ENCODE results near the gene UCP2.

UCP2 gene

DNA sequence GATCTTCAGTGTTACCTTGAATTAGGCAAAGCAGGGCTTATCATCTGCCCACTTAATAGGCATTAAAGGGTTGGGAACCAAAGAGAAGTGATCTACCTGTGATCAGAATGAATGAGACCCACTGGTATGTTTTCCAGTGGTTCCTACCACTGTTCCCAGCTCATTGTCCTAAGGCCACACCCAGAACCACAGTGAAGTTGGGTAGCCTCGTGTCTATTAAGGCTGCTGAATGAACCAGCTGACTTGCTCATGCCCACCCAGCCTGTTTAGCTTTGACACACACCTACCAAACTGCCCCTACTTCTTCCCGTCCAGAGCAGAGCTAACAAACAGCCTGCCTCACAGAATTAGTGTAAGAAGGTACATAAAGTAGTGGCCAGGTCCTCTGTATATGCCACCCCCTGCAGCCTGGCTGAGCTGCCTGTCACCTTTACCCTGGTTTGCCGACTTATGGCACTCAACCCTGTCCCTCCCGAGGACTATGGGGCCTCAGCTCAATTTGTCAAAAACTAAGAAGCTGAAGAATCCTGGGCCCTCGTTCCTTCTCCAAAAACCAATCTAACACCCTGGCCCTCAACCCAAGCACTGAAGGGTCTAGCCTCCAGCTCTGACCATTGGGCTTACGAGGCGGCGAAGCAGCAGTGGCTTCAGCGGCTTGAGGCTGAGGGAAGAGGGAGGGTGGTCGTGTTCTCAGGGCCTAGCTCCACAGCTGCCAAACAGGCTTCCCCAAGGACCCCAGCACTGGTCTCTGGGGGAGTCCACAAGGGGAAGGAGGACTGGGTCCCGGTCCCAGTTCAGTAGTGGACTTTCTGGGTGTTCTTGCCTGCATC is 9.8 kb downstream of the UCP2 start:
- DNase-seq (ENCODE audit: low read depth in 4 of 4, low spot score in 1 of 4), result no peak

DNA sequence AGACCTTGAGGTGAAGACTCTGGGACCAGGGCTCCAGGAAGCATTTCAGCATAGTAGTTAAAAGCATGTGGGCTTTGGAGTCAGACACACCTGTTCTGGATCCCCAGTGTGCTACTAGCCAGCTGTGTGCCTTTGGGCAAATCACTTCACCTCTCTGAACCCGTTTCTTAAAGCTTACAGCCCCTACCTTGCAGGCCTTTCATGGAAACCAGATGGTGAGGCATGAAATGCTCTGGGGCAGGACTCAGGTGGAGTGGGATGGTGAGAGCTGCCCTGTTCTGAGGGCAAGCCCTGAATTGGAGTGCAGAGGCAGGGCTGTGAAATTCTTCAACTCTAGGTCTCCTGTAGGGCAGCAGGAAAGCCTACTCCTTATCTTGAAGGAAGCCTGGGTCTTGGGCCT is 10.5 kb downstream of the UCP2 start:
- DNase-seq (ENCODE audit: low read depth in 4 of 4, low spot score in 1 of 4), result no peak

DNA sequence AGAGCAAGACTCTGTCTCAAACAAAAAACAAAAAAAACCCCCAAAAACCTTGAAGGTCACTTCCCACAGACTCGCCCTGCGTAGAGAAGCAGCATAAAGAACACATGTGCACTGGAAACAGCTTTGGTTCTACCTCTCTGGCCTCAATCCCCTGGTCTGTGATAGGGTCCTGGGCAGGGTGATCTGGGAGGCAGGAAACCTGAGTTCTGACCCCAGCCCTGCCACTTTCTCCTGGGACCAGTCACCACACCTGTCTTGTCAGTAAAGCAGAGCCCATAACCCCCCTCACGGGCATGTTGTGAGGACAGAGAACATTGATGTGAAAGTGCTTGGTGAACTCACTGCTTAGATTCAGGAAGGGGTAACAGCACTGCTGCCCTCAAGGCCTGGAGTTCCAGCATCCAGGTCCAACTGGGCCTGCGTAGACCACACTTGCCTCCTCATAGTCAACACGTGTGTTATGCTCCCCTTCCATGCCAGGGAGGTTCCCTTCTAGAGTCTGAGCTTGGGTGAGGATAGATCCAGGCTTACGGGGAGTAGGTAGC is 11.4 kb downstream of the UCP2 start:
- DNase-seq (ENCODE audit: low read depth in 4 of 4, low spot score in 1 of 4), result no peak

GRCh38 chr11:73969991-73970800 is 12.4 kb downstream of the UCP2 start:
- no peak for DNase-seq (ENCODE audit: low read depth in 4 of 4, low spot score in 1 of 4)

GRCh38 chr11:73969091-73969490 is 13.6 kb downstream of the UCP2 start:
- no peak for DNase-seq (ENCODE audit: low read depth in 4 of 4, low spot score in 1 of 4)

DNA sequence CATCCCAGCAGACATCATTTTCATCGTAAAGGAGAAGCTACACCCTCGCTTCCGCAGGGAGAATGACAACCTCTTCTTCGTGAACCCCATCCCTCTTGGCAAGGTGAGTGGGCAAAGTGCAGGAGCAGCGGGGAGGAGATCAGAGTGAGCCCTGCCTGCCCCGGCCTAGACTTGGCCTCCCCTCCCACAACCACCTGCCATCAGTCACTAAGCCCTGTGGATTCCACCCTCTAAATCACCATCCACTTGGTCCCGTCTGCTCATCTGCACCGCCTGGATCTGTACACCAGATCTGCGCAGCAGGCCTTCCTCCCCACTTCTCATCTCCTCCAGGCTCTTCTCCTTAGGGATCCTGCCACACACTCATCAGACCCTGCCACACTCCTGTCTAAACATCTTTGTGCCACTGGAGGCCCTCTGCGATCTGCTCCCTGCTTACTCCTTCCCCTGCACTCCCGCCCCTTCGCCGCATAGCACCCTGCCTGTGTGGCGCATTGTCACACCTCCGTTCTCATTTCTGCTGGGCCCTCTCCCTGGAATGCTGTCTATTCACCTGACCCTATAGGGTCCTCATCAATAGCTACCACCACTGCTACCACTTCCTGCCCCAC is 14.2 kb downstream of the UCP2 start:
- no peak for DNase-seq (ENCODE audit: low read depth in 4 of 4, low spot score in 1 of 4)

DNA sequence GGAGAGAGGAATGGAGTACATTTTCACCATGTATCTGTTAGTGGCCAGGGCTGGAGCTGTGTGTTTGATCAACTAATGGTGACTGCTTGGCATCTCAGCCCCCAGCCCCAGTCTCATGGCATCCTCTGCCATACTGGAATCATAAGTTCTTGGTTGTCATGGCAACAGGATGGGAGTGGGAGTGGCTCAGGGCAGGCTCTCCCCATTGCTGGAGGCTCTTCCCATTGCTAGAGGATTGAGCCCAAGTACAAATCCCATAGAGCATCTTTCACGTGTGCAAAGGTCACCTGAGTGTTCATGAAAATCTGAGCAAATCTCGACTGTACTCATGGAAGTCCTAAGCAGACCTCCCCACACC is 16.9 kb downstream of the UCP2 start:
- DNase-seq (ENCODE audit: low read depth in 4 of 4, low spot score in 1 of 4), result no peak

DNA sequence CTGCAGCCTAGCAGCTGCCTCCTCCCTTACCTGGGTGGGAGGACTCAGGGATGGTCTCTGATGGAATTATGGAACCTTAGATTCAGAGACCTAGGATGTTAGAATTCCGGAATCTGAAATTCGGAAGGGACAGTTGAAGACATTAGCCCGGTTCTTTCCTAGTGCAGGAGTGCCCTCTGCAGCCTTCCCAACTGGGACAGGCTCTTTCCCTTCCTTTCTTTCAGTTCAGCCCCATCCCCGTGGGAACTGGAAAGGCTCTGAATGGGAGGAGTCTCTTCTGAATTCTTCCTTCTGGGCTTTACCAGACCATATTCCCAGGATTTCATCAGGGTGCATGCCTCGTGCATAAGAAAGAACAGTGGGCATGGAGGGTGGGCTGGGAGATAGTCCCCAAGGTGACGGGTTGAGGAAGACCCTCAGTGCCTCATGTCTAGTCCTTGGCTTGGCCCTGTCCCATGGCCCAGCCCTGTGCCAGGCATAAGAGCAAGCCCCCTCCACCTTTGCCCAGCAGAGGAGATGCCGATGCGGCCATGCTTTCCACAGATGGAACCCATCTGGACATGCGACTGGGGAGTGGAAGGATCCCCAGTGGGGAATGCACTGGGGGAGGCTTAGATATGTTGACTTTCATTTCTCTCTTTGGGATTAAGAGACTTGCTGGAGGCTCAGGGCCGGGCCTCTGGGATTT is 17.4 kb downstream of the UCP2 start:
- DNase-seq (ENCODE audit: low read depth in 4 of 4, low spot score in 1 of 4), result no peak

DNA sequence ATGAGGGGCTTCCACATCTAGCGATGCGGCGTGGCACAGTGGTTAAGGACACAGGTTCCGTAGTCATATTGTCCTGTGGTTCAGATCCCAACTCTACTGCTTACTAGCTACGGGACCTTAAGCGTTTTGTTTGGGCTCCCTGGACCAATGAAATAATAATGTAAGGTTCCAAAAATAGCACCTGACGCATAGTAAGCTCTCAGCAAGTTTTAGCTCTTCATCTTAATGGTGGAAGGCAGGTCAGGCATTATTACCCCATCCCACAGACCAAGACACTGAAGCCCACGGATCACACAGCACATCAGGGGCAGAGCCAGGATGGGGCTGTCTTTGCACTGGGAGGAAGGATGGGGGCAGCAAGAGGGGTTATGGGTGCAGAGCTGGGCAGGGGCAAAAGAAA is 18.8 kb downstream of the UCP2 start:
- no peak for DNase-seq (ENCODE audit: low read depth in 4 of 4, low spot score in 1 of 4)

DNA sequence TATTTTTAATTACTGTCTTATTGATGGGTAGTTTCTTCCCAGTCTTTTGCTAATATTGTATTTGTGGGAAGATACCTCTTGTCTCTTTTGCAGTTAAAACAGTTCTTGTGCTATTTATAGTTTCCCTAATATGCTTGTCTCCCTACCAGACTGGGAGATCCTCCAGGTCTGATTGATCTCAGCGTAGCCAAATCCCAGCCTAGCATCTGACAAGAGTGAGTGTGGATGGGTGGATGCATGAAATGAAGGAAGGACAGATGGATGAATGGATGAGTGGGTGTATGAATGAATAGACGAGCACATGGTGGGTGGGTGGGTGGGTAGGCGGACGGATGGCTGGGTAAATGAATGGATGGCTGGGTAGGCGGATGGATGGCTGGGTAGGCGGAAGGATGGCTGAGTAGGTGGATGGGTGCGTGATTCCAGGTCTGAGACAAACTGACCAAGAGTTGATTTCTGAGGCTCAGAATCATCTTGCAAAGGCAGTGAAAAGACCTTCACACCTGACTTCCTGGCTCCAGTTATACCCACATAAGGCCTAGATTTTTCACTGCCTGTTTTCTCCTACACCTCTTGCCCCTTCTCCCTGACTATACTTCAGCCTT is 20.4 kb downstream of the UCP2 start:
- no peak for DNase-seq (ENCODE audit: low read depth in 4 of 4, low spot score in 1 of 4)

DNA sequence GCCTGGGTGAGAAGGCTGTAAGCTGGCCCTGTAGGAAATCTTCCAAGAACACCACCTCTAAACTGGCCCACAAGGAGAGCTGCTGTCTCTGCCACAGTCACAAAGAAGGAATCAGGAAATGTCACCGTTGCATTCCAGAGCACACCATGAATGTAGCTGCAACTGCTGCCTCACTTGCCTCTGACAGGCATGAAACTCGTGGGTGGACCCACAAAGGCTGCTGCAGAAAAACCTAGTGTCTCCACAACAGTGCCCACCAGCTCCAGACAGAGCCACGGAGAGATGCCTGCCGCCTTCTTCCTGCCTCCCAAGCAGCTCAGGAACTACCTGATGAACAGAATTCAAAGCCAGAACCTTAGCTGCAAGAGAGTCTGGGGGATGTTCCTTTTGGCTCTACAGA is 21.3 kb downstream of the UCP2 start:
- no peak for DNase-seq (ENCODE audit: low read depth in 4 of 4, low spot score in 1 of 4)

DNA sequence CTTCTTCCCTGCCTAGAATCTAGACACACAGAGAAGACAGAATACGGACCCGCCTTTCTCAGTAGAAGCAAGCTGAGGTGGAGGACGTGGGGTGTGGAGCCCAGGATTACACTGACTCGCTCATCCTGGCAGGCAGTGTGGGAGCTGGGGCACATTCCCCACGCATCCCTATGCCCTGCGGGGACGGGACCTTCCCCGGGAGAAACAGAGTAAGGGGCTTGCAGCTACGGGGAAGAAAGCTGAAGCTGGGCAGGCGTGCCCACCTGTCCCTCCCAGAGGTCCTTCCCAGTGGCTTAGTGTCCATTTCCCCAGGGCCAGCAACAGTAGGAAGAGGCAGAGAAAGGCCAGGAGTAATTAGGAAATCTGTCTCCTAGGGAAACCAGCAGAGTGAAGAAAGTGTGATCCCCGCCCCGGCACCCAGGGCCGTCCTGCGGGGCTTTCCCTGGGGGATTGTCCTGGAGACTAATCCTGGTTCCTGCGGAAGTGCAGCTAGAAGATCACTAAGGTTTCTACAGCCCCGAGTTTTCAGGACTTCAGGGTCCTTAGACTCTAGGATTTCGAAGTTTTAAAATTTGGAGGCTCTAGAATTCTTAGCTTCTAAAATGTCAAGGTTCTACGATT is 24.0 kb downstream of the UCP2 start:
- DNase-seq (ENCODE audit: low read depth in 4 of 4, low spot score in 1 of 4), result no peak

DNA sequence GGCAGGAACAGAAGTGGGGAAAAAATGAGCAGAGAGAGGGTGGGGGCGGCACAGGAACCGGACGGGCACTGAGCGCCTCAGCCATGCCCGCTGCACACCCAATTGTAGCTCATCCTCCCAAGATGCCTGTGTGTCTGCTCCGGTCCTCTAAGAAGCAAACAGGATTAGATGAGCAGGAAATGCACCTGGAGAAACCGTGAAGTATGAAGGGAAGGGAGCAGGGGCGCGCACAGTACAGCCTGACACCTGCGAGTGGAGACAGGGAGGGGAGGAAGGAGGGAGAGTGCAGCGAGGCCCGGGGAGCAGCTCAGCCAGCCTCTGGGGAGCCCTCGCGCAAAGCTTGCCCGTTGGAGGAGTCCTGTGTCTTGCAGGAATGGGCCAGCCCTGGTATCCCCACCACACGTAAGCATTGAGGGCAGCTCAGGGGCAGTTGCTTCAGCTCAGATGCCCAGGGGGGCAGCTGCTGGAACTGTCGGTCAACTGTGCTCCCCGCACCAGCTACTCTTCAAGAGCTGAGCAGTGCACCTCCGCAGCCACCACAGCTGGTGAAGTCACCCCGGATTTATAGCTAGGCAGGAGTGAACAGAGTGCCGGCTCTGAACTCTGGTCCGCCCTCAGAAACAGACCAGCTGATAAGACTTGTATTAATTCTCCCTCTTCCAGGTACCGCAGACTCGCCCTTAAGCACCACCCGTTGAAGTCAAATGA is 24.8 kb downstream of the UCP2 start:
- no peak for DNase-seq (ENCODE audit: low read depth in 4 of 4, low spot score in 1 of 4)

DNA sequence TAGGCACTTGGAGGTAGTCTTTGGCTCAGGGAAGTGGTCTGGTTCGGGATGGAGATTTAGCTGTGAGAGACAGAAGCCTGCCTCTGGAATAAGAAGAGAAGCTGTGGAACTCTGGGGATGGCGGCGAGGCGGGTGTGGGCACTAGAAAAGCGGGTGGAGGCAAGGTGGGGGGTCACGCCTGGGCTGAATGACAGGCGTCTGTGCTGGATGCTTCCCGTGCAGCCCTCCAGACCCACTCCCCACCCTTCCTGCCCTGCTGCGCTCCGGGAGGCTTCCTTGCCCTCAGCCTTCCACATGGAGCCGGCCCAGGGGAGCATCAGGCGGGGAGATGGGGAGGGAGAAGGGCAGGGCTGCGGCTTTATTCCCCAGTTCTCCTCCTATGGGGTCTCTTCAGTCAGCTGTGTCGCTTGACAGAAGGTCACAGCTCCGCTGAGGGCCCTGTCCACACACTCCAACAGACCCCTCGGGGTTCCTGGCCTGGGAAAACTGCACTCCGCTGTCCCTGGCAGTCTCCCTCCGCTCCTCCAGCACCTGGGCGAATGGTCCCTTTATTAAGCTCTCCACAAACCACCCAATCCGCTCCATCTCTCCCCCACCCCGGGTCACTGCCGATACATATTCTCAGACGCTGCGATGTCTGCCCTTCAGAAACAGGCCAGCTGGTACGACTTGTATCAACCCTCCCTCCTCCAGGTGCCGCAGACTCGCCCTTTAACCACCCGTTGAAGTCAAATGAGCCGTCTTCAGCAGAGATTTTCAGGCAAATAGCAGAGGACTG is 25.6 kb downstream of the UCP2 start:
- no peak for DNase-seq (ENCODE audit: low read depth in 4 of 4, low spot score in 1 of 4)

- DNase-seq (ENCODE audit: low read depth in 4 of 4, low spot score in 1 of 4), result no peak
Observed at GRCh38 chr11:73951797-73952196, 30.8 kb downstream of the UCP2 start.

DNA sequence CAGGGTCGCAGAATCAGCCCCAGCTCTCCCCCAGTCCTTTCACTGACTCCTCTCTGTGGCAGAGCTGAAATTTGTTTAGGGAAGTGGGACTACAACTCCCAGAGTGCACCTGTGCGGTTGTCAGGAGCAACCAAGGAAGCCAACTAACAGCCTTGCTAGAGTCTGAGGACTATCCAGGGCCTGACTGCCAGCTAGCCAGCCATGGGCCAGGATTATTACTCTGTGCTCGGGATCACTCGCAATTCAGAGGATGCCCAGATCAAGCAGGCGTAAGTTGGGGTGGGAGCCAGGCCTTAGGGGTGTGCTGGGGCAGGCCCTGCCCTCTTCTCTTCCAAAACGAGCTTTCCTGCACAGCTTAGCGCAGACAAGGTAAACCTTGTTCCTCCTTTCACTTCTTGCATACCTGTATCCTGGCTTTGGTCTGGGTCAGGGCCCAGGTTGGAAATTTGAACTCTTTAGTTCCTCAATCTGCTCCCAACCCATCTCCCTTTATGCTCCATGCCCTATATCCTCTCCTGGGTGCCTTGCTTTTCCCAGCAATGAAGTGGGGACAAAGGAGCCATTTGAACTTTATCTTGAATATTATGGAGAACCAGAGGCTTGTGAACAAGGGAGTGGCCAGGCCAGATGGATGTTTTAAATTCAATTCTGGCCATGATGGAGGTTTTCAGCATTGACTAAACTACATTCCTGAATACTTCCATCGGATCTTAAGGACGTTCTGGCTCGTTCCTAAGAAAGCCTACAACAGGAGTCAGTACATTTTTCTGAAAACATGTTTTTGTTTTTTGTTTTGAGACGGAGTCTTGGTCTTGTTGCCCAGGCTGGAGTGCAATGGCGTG is 31.6 kb downstream of the UCP2 start, which contains the start of gene DNAJB13:
Gene DNAJB13, plus strand, starts transcription at position 158 of the 842 bp plus-strand sequence. Its CDS starts 44 bp downstream, at position 202.
- DNase-seq (ENCODE audit: low read depth in 4 of 4, low spot score in 1 of 4), result no peak

DNA sequence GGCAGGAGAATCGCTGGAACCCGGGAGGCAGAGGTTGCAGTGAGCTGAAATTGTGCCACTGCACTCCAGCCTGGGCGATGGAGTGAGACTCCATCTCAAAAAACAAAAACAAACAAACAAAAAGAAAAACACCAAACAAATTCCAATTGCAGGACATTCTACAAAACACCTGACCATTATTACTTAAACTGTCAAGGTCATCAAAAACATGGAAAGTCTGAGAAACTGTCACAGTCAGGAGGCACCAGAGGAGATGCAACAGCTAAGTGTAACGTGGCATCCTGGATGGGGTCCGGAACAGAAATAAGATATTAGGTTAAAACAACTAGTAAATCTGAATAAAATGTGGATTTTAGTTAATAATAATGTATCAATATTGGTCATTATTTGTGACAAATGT is 32.7 kb downstream of the UCP2 start:
- no peak for DNase-seq (ENCODE audit: low read depth in 4 of 4, low spot score in 1 of 4)

DNA sequence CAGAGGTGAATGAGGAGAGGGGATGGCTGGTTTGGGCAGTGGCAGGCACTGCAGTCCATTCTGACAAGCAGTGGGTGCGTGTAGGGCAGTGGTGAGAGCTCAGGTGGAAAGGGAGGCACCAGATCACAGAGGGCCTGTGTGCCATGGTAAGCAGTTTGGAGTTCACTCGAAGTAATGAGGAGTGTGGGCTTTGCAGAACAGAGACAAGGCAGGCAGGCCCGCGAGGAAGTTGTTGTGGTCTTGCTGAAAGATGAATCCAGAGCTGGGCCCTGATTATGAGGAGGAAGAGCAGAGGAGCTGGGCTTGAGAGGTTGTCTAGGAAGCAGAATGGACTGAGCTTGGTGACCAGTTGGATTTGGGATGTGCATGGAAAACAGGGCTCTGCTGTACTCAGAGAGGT is 33.4 kb downstream of the UCP2 start:
- DNase-seq (ENCODE audit: low read depth in 4 of 4, low spot score in 1 of 4), result no peak
